ENCODE results near the gene RAB11FIP5. TPM values are rescaled to one million over a fixed set of nuclear protein-coding genes. Genes with fewer than 3 reads are reported as not detected.

Gene RAB11FIP5
- total and polyA plus RNA-seq, 10 of the 15 experiments (the other 5 are each of a cell fraction or from before 2014, with no cell fraction given), result 0.03 to 0.20 (median 0.06) TPM; not detected in 6

DNA sequence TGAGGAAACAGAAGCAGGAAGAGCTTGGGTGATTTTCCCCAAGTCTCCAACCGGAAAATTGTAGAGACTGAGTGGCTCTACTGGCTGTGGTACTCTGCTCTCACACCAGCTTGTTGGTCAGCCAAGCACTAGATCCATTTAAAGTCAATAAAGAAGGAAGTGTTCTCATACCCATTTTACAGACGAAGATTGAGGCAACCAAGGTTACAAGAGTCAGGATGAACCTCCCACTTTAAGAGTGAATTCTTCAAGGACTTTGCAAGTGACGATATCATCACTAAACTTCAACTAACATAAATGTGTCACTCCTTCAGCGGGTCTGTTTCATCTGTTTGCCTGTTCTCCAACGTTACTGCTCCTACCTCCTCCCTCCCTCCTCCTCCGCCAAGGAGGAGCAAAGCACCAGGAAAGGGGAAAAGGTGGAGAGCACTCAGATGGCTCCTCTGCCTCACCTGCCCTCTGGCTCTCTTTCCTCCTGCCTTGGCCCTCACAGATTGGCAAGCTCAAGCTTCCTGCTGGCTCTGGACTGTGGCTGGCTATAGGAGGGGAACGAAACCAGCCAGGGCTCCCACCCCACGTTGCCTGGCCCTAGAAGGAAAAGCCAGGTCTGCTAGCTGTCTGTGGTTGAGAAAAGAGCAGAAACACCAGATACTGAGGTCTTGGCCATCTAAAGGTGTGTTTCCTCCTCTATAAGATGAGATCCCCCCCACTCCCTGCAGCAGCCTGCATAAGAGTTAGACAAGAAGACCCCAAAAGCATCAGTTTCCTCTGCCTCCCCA, 3.6 kb upstream of the RAB11FIP5 start:
- H3K4me2 ChIP-seq (ENCODE audit: control insufficient read depth, insufficient read depth), result no peak overlapping the region
- H3K36me3 ChIP-seq (ENCODE audit: control insufficient read depth in 2 of 2, insufficient read depth in 2 of 2, low read length in 1 of 2), result no peaks in the 10 kb centered on the region
- TF ChIP-seq PML (IDR thresholded peaks at IDR 0.05; ENCODE audit: low read length) (no peak), BCL11A (IDR thresholded peaks at IDR 0.05; ENCODE audit: low read depth, low read length) (no peak), STAT1 (conservative IDR thresholded peaks at IDR 0.05) (no peak), ZSCAN29 (IDR thresholded peaks at IDR 0.05) (no peak), MYB (IDR thresholded peaks at IDR 0.05; ENCODE audit: borderline replicate concordance, low read depth, low read length) (no peak), NRF1 (conservative IDR thresholded peaks at IDR 0.05; ENCODE audit: low read depth, low read length) (no peak)
- TF ChIP-seq, protein P1, sequence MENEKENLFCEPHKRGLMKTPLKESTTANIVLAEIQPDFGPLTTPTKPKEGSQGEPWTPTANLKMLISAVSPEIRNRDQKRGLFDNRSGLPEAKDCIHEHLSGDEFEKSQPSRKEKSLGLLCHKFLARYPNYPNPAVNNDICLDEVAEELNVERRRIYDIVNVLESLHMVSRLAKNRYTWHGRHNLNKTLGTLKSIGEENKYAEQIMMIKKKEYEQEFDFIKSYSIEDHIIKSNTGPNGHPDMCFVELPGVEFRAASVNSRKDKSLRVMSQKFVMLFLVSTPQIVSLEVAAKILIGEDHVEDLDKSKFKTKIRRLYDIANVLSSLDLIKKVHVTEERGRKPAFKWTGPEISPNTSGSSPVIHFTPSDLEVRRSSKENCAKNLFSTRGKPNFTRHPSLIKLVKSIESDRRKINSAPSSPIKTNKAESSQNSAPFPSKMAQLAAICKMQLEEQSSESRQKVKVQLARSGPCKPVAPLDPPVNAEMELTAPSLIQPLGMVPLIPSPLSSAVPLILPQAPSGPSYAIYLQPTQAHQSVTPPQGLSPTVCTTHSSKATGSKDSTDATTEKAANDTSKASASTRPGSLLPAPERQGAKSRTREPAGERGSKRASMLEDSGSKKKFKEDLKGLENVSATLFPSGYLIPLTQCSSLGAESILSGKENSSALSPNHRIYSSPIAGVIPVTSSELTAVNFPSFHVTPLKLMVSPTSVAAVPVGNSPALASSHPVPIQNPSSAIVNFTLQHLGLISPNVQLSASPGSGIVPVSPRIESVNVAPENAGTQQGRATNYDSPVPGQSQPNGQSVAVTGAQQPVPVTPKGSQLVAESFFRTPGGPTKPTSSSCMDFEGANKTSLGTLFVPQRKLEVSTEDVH (IDR thresholded peaks at IDR 0.05; ENCODE audit: low read depth, partially characterized antibody), result no peak
- H3K9ac ChIP-seq (ENCODE audit: control insufficient read depth, insufficient read depth, low read length), result no peak overlapping the region
- no peak overlapping the region for H2AFZ ChIP-seq (ENCODE audit: control insufficient read depth, low read depth, low read length)
- SMC1A ChIA-PET (ENCODE audit: uncharacterized antibody, unreplicated experiment), result no interaction called here
- no peaks in the 10 kb centered on the region for H3K4me1 ChIP-seq (ENCODE audit: control insufficient read depth, insufficient read depth, low read length)
- DNase-seq (ENCODE audit: low read depth, low spot score), result no peak
- H4K20me1 ChIP-seq (ENCODE audit: control insufficient read depth, insufficient read depth), result no peaks in the 10 kb centered on the region
- no peaks in the 10 kb centered on the region for H3K9me3 ChIP-seq (replicated peaks; ENCODE audit: control insufficient read depth, insufficient read depth, low read length)
- H3K4me3 ChIP-seq, result no peak overlapping the region
- H3K79me2 ChIP-seq (ENCODE audit: control insufficient read depth, insufficient read depth, low read length), result no peaks in the 10 kb centered on the region
- BruUV-seq (replicated peaks), result no TSS peak
- FAIRE-seq, result no peak
- WGBS (ENCODE audit: insufficient coverage, insufficient replicate concordance, low lambda C conversion rate, missing lambda C conversion rate), result 34% methylated on average over 8 of the region's 8 CpGs
- peaks cover 3 to 13% of the 10 kb centered on the region in 2 experiments for H3K27me3 ChIP-seq (replicated peaks in 1 of 2; ENCODE audit: control insufficient read depth in 2 of 2, insufficient read depth in 2 of 2, low read length in 1 of 2)
- POLR2A ChIA-PET, result no interaction called here
- in situ Hi-C loops (cut with MboI) (no loop called here), intact Hi-C loops (cut with micrococcal nuclease; ENCODE audit: unreplicated experiment) (no loop called here)
- CTCF ChIA-PET, result interaction anchor here (0.6 kb wide), 1 partner anchor 96 kb away, joined by 3 read pairs; no protein-coding TSS in a partner anchor
- ATAC-seq, result no peak
- RAD21 ChIA-PET (ENCODE audit: unreplicated experiment), result no interaction called here
- H3K27ac ChIP-seq (ENCODE audit: control insufficient read depth, insufficient read depth), result no peak overlapping the region
